Measurements from ENCODE around the gene MAST3. TPM values are rescaled to one million over a fixed set of nuclear protein-coding genes. Genes with fewer than 3 reads are reported as not detected.

MAST3 gene
- total RNA-seq, 1 experiment from 2014 or later, result 4.1 TPM

DNA sequence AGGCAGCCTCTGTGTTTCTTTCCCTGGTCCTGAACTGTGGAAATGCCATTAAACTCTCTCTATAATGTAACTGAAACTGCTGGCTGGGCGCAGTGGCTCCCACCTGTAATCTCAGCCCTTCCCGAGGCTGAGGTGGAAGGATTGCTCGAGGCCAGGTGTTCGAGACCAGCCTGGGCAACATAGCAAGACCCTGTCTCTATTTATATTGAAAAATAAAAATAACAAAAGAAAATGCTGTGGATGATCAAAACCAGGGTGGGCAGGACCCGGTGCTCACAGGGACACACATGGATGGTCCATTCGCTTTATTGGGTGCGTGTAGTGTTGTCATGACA is 98.9 kb downstream of the MAST3 start:
- no TSS peak for BruUV-seq (replicated peaks)
- CTCF ChIA-PET, result interaction anchor here (0.6 to 0.7 kb wide), 2 partner anchors 63 to 215 kb away, joined by 3 to 5 read pairs; no protein-coding TSS in a partner anchor

DNA sequence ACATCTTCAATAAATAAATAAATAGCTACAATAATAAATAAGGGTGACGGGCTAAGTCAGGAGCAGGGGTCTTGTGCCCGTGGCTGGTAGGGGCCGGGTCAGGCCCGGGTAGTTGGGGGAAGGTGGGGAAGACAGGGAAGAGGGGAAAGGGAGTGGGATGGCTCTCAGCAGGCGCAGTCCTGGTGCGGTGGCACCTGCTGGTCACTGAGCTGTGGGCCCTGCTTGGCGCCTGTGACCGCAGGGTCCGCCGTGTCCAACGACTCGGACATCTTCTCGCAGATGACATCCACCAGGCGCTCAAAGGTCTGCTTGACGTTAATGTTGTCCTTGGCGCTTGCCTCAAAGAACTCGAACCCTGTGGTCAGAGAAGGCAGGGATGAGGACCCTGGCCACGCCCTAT is 99.7 kb downstream of the MAST3 start:
- BruUV-seq (replicated peaks), result no TSS peak
- no peak for DNase-seq (ENCODE audit: unreplicated experiment)
- no peaks in the 10 kb centered on the region for H3K27me3 Mint-ChIP-seq (ENCODE audit: insufficient read depth, unreplicated experiment)
- H3K36me3 Mint-ChIP-seq (ENCODE audit: insufficient read depth, unreplicated experiment), result peaks cover 44% of the 10 kb centered on the region
- ChIA-PET POLR2A (no interaction called here), CTCF (interaction anchor here (0.6 to 0.7 kb wide), 2 partner anchors 214 to 364 kb away, joined by 4 to 5 read pairs; no protein-coding TSS in a partner anchor)
- TF ChIP-seq, protein P1, sequence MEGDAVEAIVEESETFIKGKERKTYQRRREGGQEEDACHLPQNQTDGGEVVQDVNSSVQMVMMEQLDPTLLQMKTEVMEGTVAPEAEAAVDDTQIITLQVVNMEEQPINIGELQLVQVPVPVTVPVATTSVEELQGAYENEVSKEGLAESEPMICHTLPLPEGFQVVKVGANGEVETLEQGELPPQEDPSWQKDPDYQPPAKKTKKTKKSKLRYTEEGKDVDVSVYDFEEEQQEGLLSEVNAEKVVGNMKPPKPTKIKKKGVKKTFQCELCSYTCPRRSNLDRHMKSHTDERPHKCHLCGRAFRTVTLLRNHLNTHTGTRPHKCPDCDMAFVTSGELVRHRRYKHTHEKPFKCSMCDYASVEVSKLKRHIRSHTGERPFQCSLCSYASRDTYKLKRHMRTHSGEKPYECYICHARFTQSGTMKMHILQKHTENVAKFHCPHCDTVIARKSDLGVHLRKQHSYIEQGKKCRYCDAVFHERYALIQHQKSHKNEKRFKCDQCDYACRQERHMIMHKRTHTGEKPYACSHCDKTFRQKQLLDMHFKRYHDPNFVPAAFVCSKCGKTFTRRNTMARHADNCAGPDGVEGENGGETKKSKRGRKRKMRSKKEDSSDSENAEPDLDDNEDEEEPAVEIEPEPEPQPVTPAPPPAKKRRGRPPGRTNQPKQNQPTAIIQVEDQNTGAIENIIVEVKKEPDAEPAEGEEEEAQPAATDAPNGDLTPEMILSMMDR (IDR thresholded peaks at IDR 0.05; ENCODE audit: unreplicated experiment), result no peak
- H3K27ac Mint-ChIP-seq (ENCODE audit: low read depth, unreplicated experiment), result no peak overlapping the region
- no peaks in the 10 kb centered on the region for H3K9me3 Mint-ChIP-seq (ENCODE audit: unreplicated experiment)
- H3K4me3 Mint-ChIP-seq (ENCODE audit: unreplicated experiment), result no peak overlapping the region
- intact Hi-C loops (cut with micrococcal nuclease), result no loop called here
- H3K4me1 Mint-ChIP-seq (ENCODE audit: insufficient read depth, unreplicated experiment), result peaks cover 12% of the 10 kb centered on the region

More for the DNA sequence above, 98.9 kb downstream of the MAST3 start:
- no peak for DNase-seq (ENCODE audit: unreplicated experiment)
- intact Hi-C loops (cut with micrococcal nuclease), result no loop called here
- Mint-ChIP-seq H3K4me3 (ENCODE audit: unreplicated experiment) (no peak overlapping the region), H3K27ac (ENCODE audit: low read depth, unreplicated experiment) (no peak overlapping the region), H3K36me3 (ENCODE audit: insufficient read depth, unreplicated experiment) (peaks cover 37% of the 10 kb centered on the region), H3K9me3 (ENCODE audit: unreplicated experiment) (no peaks in the 10 kb centered on the region), H3K27me3 (ENCODE audit: insufficient read depth, unreplicated experiment) (no peaks in the 10 kb centered on the region), H3K4me1 (ENCODE audit: insufficient read depth, unreplicated experiment) (peaks cover 12% of the 10 kb centered on the region)
- TF ChIP-seq, protein P1 (IDR thresholded peaks at IDR 0.05; ENCODE audit: unreplicated experiment), result no peak
- POLR2A ChIA-PET, result no interaction called here

DNA sequence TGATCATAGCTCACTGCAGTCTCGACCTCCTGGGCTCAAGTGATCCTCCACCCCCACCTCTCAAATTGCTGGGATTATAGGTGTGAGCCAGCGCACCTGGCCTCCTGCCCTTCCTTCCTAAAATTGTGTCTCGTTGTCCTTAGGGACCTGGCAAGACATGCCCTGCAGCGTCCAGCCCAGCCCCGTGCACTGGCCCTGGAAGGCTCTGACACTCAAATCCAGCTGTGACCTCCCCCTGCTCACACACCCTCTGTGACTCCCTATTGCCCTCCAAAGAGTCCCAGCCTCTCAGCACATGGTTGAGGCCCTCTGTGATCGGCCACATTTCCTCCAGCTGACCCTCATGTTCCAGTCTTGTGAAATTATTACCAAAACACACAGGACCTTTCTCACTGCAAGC is 100.4 kb downstream of the MAST3 start:
- Mint-ChIP-seq H3K4me1 (ENCODE audit: insufficient read depth, unreplicated experiment) (peaks cover 12% of the 10 kb centered on the region), H3K4me3 (ENCODE audit: unreplicated experiment) (no peak overlapping the region), H3K36me3 (ENCODE audit: insufficient read depth, unreplicated experiment) (peaks cover 44% of the 10 kb centered on the region), H3K27ac (ENCODE audit: low read depth, unreplicated experiment) (peak overlapping the region; percentile 3), H3K27me3 (ENCODE audit: insufficient read depth, unreplicated experiment) (no peaks in the 10 kb centered on the region), H3K9me3 (ENCODE audit: unreplicated experiment) (no peaks in the 10 kb centered on the region)
- POLR2A ChIA-PET, result no interaction called here
- DNase-seq (ENCODE audit: unreplicated experiment), result no peak
- intact Hi-C loops (cut with micrococcal nuclease), result no loop called here
- TF ChIP-seq, protein P1 (IDR thresholded peaks at IDR 0.05; ENCODE audit: unreplicated experiment), result no peak
- CTCF ChIA-PET, result interaction anchor here (0.7 kb wide), 1 partner anchor 363 kb away, joined by 4 read pairs; no protein-coding TSS in a partner anchor
- BruUV-seq (replicated peaks), result no TSS peak

DNA sequence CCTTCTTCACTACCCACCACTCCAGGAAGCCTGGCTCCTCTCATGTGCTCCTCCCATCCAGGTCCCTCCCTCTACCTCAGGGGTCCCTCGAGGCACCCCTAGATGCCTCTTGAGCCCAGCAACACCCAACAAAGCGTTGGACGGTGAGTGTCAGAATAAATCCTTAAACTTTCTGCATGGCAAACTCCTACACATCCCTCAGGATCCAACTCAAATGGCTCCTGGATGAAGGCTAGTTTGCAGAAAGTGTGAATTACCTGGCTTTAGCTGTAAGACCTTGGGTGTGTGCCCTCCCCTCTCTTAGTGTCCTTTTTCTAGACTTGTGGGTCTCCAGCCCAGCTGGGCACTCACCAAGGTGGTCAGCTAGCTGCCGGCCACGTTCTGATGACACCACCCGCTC is 100.8 kb downstream of the MAST3 start:
- peak overlapping the region; percentile 3 for H3K27ac Mint-ChIP-seq (ENCODE audit: low read depth, unreplicated experiment)

More for the DNA sequence above, 100.8 kb downstream of the MAST3 start:
- Mint-ChIP-seq H3K9me3 (ENCODE audit: unreplicated experiment) (no peaks in the 10 kb centered on the region), H3K27me3 (ENCODE audit: insufficient read depth, unreplicated experiment) (no peaks in the 10 kb centered on the region), H3K36me3 (ENCODE audit: insufficient read depth, unreplicated experiment) (peaks cover 44% of the 10 kb centered on the region), H3K4me1 (ENCODE audit: insufficient read depth, unreplicated experiment) (peaks cover 16% of the 10 kb centered on the region), H3K4me3 (ENCODE audit: unreplicated experiment) (no peak overlapping the region)
- intact Hi-C loops (cut with micrococcal nuclease), result no loop called here
- TF ChIP-seq, protein P1 (IDR thresholded peaks at IDR 0.05; ENCODE audit: unreplicated experiment), result no peak
- ChIA-PET POLR2A (no interaction called here), CTCF (no interaction called here)
- no peak for DNase-seq (ENCODE audit: unreplicated experiment)
- BruUV-seq (replicated peaks), result no TSS peak

Other genes starting within 250 kb of the MAST3 start
- not detected in 2 replicates for gene JAK3, start 249.8 kb upstream of the MAST3 start, total RNA-seq (2022)
- 3,250 and 3,372 TPM in 2 replicates for gene RPL18A, start 237.9 kb upstream of the MAST3 start, total RNA-seq (2022)
- not detected in 2 replicates for gene SLC5A5, start 225.8 kb upstream of the MAST3 start, total RNA-seq (2022)
- 122 and 131 TPM in 2 replicates for gene CCDC124, start 164.8 kb upstream of the MAST3 start, total RNA-seq (2022)
- not detected in 2 replicates for gene KCNN1, start 130.7 kb upstream of the MAST3 start, total RNA-seq (2022)
- gene ARRDC2, start 89.6 kb upstream of the MAST3 start, total RNA-seq (2022), result 14.1 and 18.8 TPM in 2 replicates
- not detected in 2 replicates for gene IL12RB1, start 10.8 kb upstream of the MAST3 start, total RNA-seq (2022)
- gene PIK3R2, start 55.4 kb downstream of the MAST3 start, total RNA-seq (2022), result 31.0 and 33.8 TPM in 2 replicates
- 4.7 and 9.1 TPM in 2 replicates for gene IFI30, start 76.0 kb downstream of the MAST3 start, total RNA-seq (2022)
- 12.9 and 15.4 TPM in 2 replicates for gene MPV17L2, start 95.4 kb downstream of the MAST3 start, total RNA-seq (2022)
- gene RAB3A, start 106.3 kb downstream of the MAST3 start, total RNA-seq (2022), result 0.68 and 0.81 TPM in 2 replicates
- 0.42 and 0.54 TPM in 2 replicates for gene PDE4C, start 128.7 kb downstream of the MAST3 start, total RNA-seq (2022)
- 0.26 and 0.42 TPM in 2 replicates for gene IQCN, start 176.7 kb downstream of the MAST3 start, total RNA-seq (2022)
- 120 and 123 TPM in 2 replicates for gene JUND, start 183.8 kb downstream of the MAST3 start, total RNA-seq (2022)
- gene LSM4, start 225.3 kb downstream of the MAST3 start, total RNA-seq (2022), result 172 and 193 TPM in 2 replicates
- gene PGPEP1, start 242.8 kb downstream of the MAST3 start, total RNA-seq (2022), result 6.5 and 11.9 TPM in 2 replicates

All from MCF 10A (cell line).